Heart right ventricle (tissue), 16 donors: Measurements from ENCODE around the gene PLA2G2F. TPM values are rescaled to one million over a fixed set of nuclear protein-coding genes. Genes with fewer than 3 reads are reported as not detected.

Source experiments
- ATAC-seq, 8 donors: fragments of 200-7000 bp; cut with Tn5 transposase; one replicate each; pipeline ENCODE4 v1.9.1; 2020; ENCODE audit warnings: mild to moderate bottlenecking in 8 of 8, moderate library complexity in 8 of 8, moderate number of reproducible peaks in 1 of 8
- DNase-seq, 2 donors: peaks; one replicate each; pipeline ENCODE4 v3.0.0-alpha.2; 2020
- H3K27ac ChIP-seq, 10 donors: fragments of 200-600 bp; sonication (generic) in 2 of 10; one replicate each; pipeline versions ENCODE4 v1.5.0 to v1.8.0; 2020 to 2022; ENCODE audit warnings: mild to moderate bottlenecking in 3 of 10
- H3K27me3 ChIP-seq, 7 donors: fragments of 200-600 bp; one replicate each; pipeline ENCODE4 v1.8.0; 2021 to 2022; ENCODE audit warnings: mild to moderate bottlenecking in 2 of 7
- H3K36me3 ChIP-seq, 9 donors: fragments of 200-600 bp; sonication (generic) in 1 of 9; one replicate each; pipeline versions ENCODE4 v1.5.0 to v1.8.0; 2020 to 2022; ENCODE audit warnings: mild to moderate bottlenecking in 2 of 9
- H3K4me1 ChIP-seq, 9 donors: fragments of 200-600 bp; sonication (generic) in 1 of 9; one replicate each; pipeline versions ENCODE4 v1.5.0 to v1.8.0; 2020 to 2022; ENCODE audit warnings: mild to moderate bottlenecking in 4 of 9
- H3K4me3 ChIP-seq, 10 donors: fragments of 200-600 bp; sonication (generic) in 2 of 10; one replicate each; pipeline versions ENCODE4 v1.5.0 to v1.8.0; 2020 to 2022; ENCODE audit warnings: mild to moderate bottlenecking in 7 of 10, moderate library complexity in 2 of 10
- H3K9me3 ChIP-seq, 11 donors: fragments of 200-600 bp in 10 of 11; sonication (generic) in 2 of 11; one replicate each; pipeline versions ENCODE4 v1.5.0 to v1.8.0; 2013 to 2022; ENCODE audit warnings: mild to moderate bottlenecking in 2 of 11, control low read depth in 1 of 11, moderate library complexity in 1 of 11
- CTCF ChIP-seq, 9 donors: fragments of 200-600 bp; sonication (generic) in 2 of 9; IDR thresholded peaks; one replicate each; pipeline versions ENCODE4 v1.5.0 to v1.8.0; 2021 to 2022; ENCODE audit warnings: antibody characterized with exemption in 9 of 9, mild to moderate bottlenecking in 5 of 9, moderate library complexity in 1 of 9
- WGBS, 2 donors: extraction: QIAGEN DNeasy Blood & Tissue Kit; methylation state at CpG; one replicate each; pipeline ENCODE4 v1.1.7; 2013; ENCODE audit warnings: inconsistent platforms in 1 of 2; 5-methylcytosine and 5-hydroxymethylcytosine counted together
- intact Hi-C, 10 donors: fragments of 100-400 bp; cut with DNase I; formaldehyde crosslinking; loops; one replicate each; pipeline versions ENCODE4 v1.11.1 to v1.14.2; 2022
- polyA plus RNA-seq, 2 donors: library from polyadenylated mRNA; stranded (reverse); fragments of 200-250 nt; gene quantifications; one replicate each; pipeline ENCODE4 v1.2.3, GENCODE V29; 2013
- total RNA-seq, 10 donors: library from RNA; stranded (reverse); fragmentation: NEBNext Ultra II Directional in 3 of 10; extraction: Animal tissue kit (Norgen Biotek cat#: 25700) in 3 of 10; gene quantifications; one replicate each; pipeline versions ENCODE4 v1.2.1 to v1.2.4, GENCODE V29; 2021 to 2023
- donor health status: Arrhythmogenic right ventricular cardiomyopathy.
- donor health status: ischemic (EF 13 %, LVEDD 7.1; RV severe dilation, severe dysfunction).
- donor health status: healthy with polysubstance abuse.
- donor health status: DM: no; HTN: yes; CAD: no.
- donor health status: DM: no; HTN: no; CAD: no.
- donor health status: ischemic (EF 25% LVEDD 6.9; RV normal size, moderate dysfunction).
- donor health status: ischemic (EF 25% LVEDD 5.7; RV mildly dilated, moderate dysfunction).
- donor health status: healthy.
- donor health status: DM: yes; HTN: yes; CAD: no.
- donor health status: Ischemic cardiomyopathy.
- donor health status: ischemic (EF 35%, LVEDD 5.7; RV mildly dilated, moderate dysfunction).
- donor health status: nonischemic (EF 11% LVEDD 7.7; RV severe dilation, severe dysfunction).
- donor health status: DM: yes; HTN: yes; CAD: no.
- donor health status: PGD.
- donor health status: ischemic (EF 29% LVEDD 5.4; RV normal size, mild dysfunction).
- donor health status: nonischemic (EF 23%, LVEDD 6.1; RV moderate dilation, normal function).

PLA2G2F gene
- total and polyA plus RNA-seq, 12 donors: not detected

- H3K4me1 ChIP-seq: peaks cover 3 to 21% (median 15%) of the 10 kb centered on the region in 9 donors
- no peak for TF ChIP-seq CTCF (IDR thresholded peaks at IDR 0.05)
- peaks cover 0 to 20% (median 0%) of the 10 kb centered on the region in 7 donors for H3K27me3 ChIP-seq
- DNase-seq (no peak), ATAC-seq (no peak)
- H3K36me3 ChIP-seq: no peaks in the 10 kb centered on the region
- no peak overlapping the region for H3K4me3 ChIP-seq
- 85 to 87% methylated on average over 13 of the region's 13 CpGs for WGBS, 2 donors
- H3K27ac ChIP-seq: no peak overlapping the region
- no peaks in the 10 kb centered on the region for H3K9me3 ChIP-seq
- intact Hi-C loops: loop anchor here in 1 of 10 donors (5.0 kb wide), 1 partner anchor 42 kb away; no protein-coding TSS in a partner anchor
Measured at GRCh38 chr1:20148571-20149500, 9.7 kb downstream of the PLA2G2F start.

GRCh38 chr1:20149601-20150325 lies 10.6 kb downstream of the PLA2G2F start:
- no peak for TF ChIP-seq CTCF (IDR thresholded peaks at IDR 0.05)
- WGBS, 2 donors: 82 to 88% methylated on average over 26 to 27 of the region's 27 CpGs
- Histone ChIP-seq H3K27ac (no peak overlapping the region), H3K27me3 (peaks cover 0 to 20% (median 0%) of the 10 kb centered on the region in 7 donors), H3K4me3 (no peak overlapping the region), H3K9me3 (no peaks in the 10 kb centered on the region), H3K36me3 (no peaks in the 10 kb centered on the region), H3K4me1 (peaks cover 3 to 25% (median 15%) of the 10 kb centered on the region in 9 donors)
- intact Hi-C loops: loop anchor here in 8 of 10 donors (5.0 kb wide), 6 partner anchors 42 to 343 kb away; partner anchors contain the start of gene PLA2G2A (in 4 of the 8)
- DNase-seq (no peak), ATAC-seq (no peak)

- DNase-seq: no peak
- Histone ChIP-seq H3K4me3 (no peak overlapping the region), H3K36me3 (no peaks in the 10 kb centered on the region), H3K4me1 (peaks cover 3 to 27% (median 15%) of the 10 kb centered on the region in 9 donors), H3K27ac (no peak overlapping the region), H3K9me3 (no peaks in the 10 kb centered on the region), H3K27me3 (peaks cover 0 to 20% (median 0%) of the 10 kb centered on the region in 7 donors)
- ATAC-seq: no peak
- intact Hi-C loops: loop anchor here in 8 of 10 donors (5.0 kb wide), 5 partner anchors 48 to 342 kb away; partner anchors contain the start of gene PLA2G2A (in 4 of the 8)
- TF ChIP-seq CTCF (IDR thresholded peaks at IDR 0.05): no peak
- WGBS, 2 donors: 89 to 90% methylated on average over 8 of the region's 8 CpGs
Measured at GRCh38 chr1:20150326-20150705, 11.2 kb downstream of the PLA2G2F start.

GRCh38 chr1:20150969-20151368 lies 11.8 kb downstream of the PLA2G2F start:
- Histone ChIP-seq H3K27me3 (peaks cover 0 to 20% (median 0%) of the 10 kb centered on the region in 7 donors), H3K4me3 (no peak overlapping the region), H3K36me3 (no peaks in the 10 kb centered on the region), H3K9me3 (no peaks in the 10 kb centered on the region), H3K4me1 (peaks cover 3 to 27% (median 15%) of the 10 kb centered on the region in 9 donors), H3K27ac (no peak overlapping the region)
- 81 to 86% methylated on average over 6 of the region's 6 CpGs for WGBS, 2 donors
- no peak for TF ChIP-seq CTCF (IDR thresholded peaks at IDR 0.05)
- no peak for DNase-seq
- ATAC-seq: no peak
- intact Hi-C loops: loop anchor here in 8 of 10 donors (5.0 kb wide), 5 partner anchors 49 to 341 kb away; partner anchors contain the start of gene PLA2G2A (in 4 of the 8)
